ENCODE results near the gene OTOF. TPM values are rescaled to one million over a fixed set of nuclear protein-coding genes. Genes with fewer than 3 reads are reported as not detected.

The OTOF gene
- total RNA-seq, 1 experiment from 2014 or later = 0.26 TPM

- POLR2A ChIA-PET = no interaction called here
- ATAC-seq = no peak
These were observed 63.6 kb downstream of the OTOF start for GRCh38 chr2:26414311-26414710.

GRCh38 chr2:26412091-26412673, 65.7 kb downstream of the OTOF start:
- no peak for DNase-seq (ENCODE audit: low spot score)
- no peak for TF ChIP-seq ZNF317 (CRISPR knock-in tag; IDR thresholded peaks at IDR 0.05; ENCODE audit: borderline replicate concordance, low read depth)
- no peak for TF ChIP-seq ZNF121 (CRISPR knock-in tag; IDR thresholded peaks at IDR 0.05)
- TF ChIP-seq NR2C2 (CRISPR knock-in tag; IDR thresholded peaks at IDR 0.05) = no peak
- no peak for TF ChIP-seq IRF2 (CRISPR knock-in tag; IDR thresholded peaks at IDR 0.05; ENCODE audit: borderline replicate concordance, low read depth)
- TF ChIP-seq GRHL2 (CRISPR knock-in tag; IDR thresholded peaks at IDR 0.05; ENCODE audit: insufficient replicate concordance, severe bottlenecking) = no peak
- no peak for TF ChIP-seq PRRX2 (CRISPR knock-in tag; IDR thresholded peaks at IDR 0.05)
- no peak for TF ChIP-seq SMAD3 (CRISPR knock-in tag; IDR thresholded peaks at IDR 0.05; ENCODE audit: borderline replicate concordance)
- no peak for TF ChIP-seq ATF2 (CRISPR knock-in tag; IDR thresholded peaks at IDR 0.05; ENCODE audit: borderline replicate concordance, low read depth)
- no peaks in the 10 kb centered on the region for H3K36me3 Mint-ChIP-seq
- no peaks in the 10 kb centered on the region for H3K27me3 Mint-ChIP-seq (ENCODE audit: low read depth)
- ChIA-PET POLR2A (no interaction called here), CTCF (no interaction called here)
- no peaks in the 10 kb centered on the region for H3K9me3 Mint-ChIP-seq
- H3K4me1 Mint-ChIP-seq = no peaks in the 10 kb centered on the region
- no peak overlapping the region for H3K4me3 Mint-ChIP-seq
- ATAC-seq = no peak
- H3K27ac Mint-ChIP-seq = no peak overlapping the region

More at GRCh38 chr2:26414311-26414710, 63.6 kb downstream of the OTOF start:
- Mint-ChIP-seq H3K4me3 (no peak overlapping the region), H3K9me3 (no peaks in the 10 kb centered on the region), H3K4me1 (no peaks in the 10 kb centered on the region), H3K27me3 (ENCODE audit: low read depth) (no peaks in the 10 kb centered on the region), H3K36me3 (no peaks in the 10 kb centered on the region), H3K27ac (no peak overlapping the region)
- no peak for DNase-seq (ENCODE audit: low spot score)
- CTCF ChIA-PET = interaction anchor here (0.9 kb wide), 1 partner anchor 48 kb away, joined by 3 read pairs; no protein-coding TSS in a partner anchor
- TF ChIP-seq HMGXB4 (CRISPR knock-in tag; IDR thresholded peaks at IDR 0.05) (no peak), OVOL2 (CRISPR knock-in tag; IDR thresholded peaks at IDR 0.05; ENCODE audit: borderline replicate concordance) (no peak)

- no peak for TF ChIP-seq CREM (CRISPR knock-in tag; IDR thresholded peaks at IDR 0.05)
- CTCF ChIA-PET = no interaction called here
- no peaks in the 10 kb centered on the region for H3K36me3 Mint-ChIP-seq
- H3K27me3 Mint-ChIP-seq (ENCODE audit: low read depth) = no peaks in the 10 kb centered on the region
- H3K9me3 Mint-ChIP-seq = no peaks in the 10 kb centered on the region
- H3K4me1 Mint-ChIP-seq = no peaks in the 10 kb centered on the region
- DNase-seq (ENCODE audit: low spot score) (no peak), ATAC-seq (no peak)
- H3K27ac Mint-ChIP-seq = no peak overlapping the region
- H3K4me3 Mint-ChIP-seq = no peak overlapping the region
- POLR2A ChIA-PET = no interaction called here
These were observed 66.5 kb downstream of the OTOF start for GRCh38 chr2:26411419-26411818.

GRCh38 chr2:26410764-26411243, 67.1 kb downstream of the OTOF start:
- Mint-ChIP-seq H3K27me3 (ENCODE audit: low read depth) (no peaks in the 10 kb centered on the region), H3K36me3 (no peaks in the 10 kb centered on the region), H3K4me1 (no peaks in the 10 kb centered on the region), H3K27ac (no peak overlapping the region), H3K9me3 (no peaks in the 10 kb centered on the region), H3K4me3 (no peak overlapping the region)
- ATAC-seq = no peak
- POLR2A ChIA-PET = no interaction called here
- no peak for DNase-seq (ENCODE audit: low spot score)
- CTCF ChIA-PET = no interaction called here
- TF ChIP-seq ZNF423 (CRISPR knock-in tag; IDR thresholded peaks at IDR 0.05) (no peak), FOXP1 (CRISPR knock-in tag; IDR thresholded peaks at IDR 0.05; ENCODE audit: borderline replicate concordance) (no peak), NFE2L1 (CRISPR knock-in tag; IDR thresholded peaks at IDR 0.05) (no peak), AFF4 (CRISPR knock-in tag; IDR thresholded peaks at IDR 0.05; ENCODE audit: borderline replicate concordance) (no peak), NFATC4 (CRISPR knock-in tag; IDR thresholded peaks at IDR 0.05) (no peak), ZNF121 (CRISPR knock-in tag; IDR thresholded peaks at IDR 0.05) (no peak), HMGXB4 (CRISPR knock-in tag; IDR thresholded peaks at IDR 0.05) (no peak), ZBTB21 (CRISPR knock-in tag; IDR thresholded peaks at IDR 0.05; ENCODE audit: borderline replicate concordance) (no peak), TCF7 (CRISPR knock-in tag; IDR thresholded peaks at IDR 0.05; ENCODE audit: low read depth) (no peak), CBFB (CRISPR knock-in tag; IDR thresholded peaks at IDR 0.05; ENCODE audit: low read depth) (no peak), ZNF263 (CRISPR knock-in tag; IDR thresholded peaks at IDR 0.05; ENCODE audit: low read depth) (no peak), ZNF416 (CRISPR knock-in tag; IDR thresholded peaks at IDR 0.05) (no peak)
